ENCODE results near the gene MC1R. TPM values are rescaled to one million over a fixed set of nuclear protein-coding genes. Genes with fewer than 3 reads are reported as not detected.

Gene MC1R
- total and polyA plus RNA-seq, 5 experiments from 2014 or later, result 0.63 to 10.3 (median 10.2) TPM; not detected in 2

DNA sequence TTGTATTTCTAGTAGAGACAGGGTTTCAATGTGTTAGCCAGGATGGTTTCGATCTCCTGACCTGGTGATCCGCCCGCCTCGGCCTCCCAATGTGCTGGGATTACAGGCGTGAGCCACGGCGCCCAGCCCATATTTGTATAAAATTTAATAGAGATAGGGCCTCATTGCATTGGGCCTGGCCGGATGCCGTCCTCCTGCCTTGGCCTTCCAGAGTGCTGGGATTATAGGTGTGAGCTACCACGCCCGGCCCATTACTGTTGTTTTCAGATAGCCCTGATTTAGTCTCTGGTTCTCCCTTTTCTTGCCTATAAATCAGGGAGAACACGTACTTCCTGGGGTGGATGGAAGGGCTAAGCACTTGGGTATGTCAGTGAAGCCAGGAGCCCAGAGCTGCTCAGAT lies 33.4 kb downstream of the MC1R start:
- H3K4me3 Mint-ChIP-seq, result no peak overlapping the region
- DNase-seq, result peak in 1 of 10 donors; percentile 13
- no peak overlapping the region for H3K27ac Mint-ChIP-seq
- H3K27me3 Mint-ChIP-seq, result peaks cover 0 to 5% (median 0%) of the 10 kb centered on the region in 5 donors
- H3K9me3 Mint-ChIP-seq, result no peaks in the 10 kb centered on the region
- ATAC-seq, result no peak
- POLR2A ChIA-PET, result no interaction called here
- peaks cover 0 to 11% (median 0%) of the 10 kb centered on the region in 3 donors for H3K36me3 Mint-ChIP-seq
- H3K4me1 Mint-ChIP-seq, result peaks cover 3 to 52% (median 17%) of the 10 kb centered on the region in 4 donors

- ATAC-seq, result no peak
- H3K4me3 Mint-ChIP-seq, result no peak overlapping the region
Observed at GRCh38 chr16:89952551-89952950, 33.9 kb downstream of the MC1R start.

DNA sequence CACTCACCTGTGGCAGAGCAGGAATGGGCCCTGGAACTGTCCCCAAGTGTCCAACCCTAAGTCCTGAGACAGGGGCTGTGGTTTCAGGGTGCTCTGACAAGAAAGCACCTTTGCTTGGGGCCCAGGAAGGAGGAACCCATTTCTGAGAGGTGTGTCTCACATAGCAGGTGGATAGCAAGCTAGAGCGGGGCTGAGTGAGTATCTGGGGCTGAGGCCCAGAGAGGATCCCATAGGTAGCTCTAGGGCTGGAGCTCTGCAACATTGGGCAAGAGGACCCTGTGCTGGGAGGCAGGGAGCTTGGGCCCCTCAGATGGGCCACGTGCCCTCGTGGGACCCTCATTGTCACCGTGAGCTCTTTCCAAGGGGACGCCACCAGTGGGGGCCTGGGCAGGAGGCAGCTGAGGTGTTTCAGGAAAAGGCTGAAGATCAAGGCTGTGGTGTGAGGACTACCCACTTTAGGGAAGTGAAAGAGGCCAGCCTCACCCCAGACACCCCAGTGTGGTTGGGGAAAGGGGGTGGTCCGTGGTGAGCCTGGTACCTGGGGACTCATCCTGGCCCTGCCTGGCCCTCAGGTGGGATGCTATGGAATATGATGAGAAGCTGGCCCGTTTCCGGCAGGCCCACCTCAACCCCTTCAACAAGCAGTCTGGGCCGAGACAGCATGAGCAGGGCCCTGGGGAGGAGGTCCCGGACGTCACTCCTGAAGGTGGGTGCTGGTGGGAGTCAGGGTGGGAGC lies 35.2 kb downstream of the MC1R start:
- peak overlapping the region in 1 of 10 donors; percentile 19 for H3K4me3 Mint-ChIP-seq
- no peaks in the 10 kb centered on the region for H3K9me3 Mint-ChIP-seq
- peaks cover 0 to 15% (median 3%) of the 10 kb centered on the region in 3 donors for H3K36me3 Mint-ChIP-seq
- DNase-seq, result peak in 1 of 10 donors; percentile 52
- POLR2A ChIA-PET, result interaction anchor here (1.1 kb wide), 1 partner anchor 18 kb away, joined by 3 read pairs; no protein-coding TSS in a partner anchor
- no peaks in the 10 kb centered on the region for H3K27me3 Mint-ChIP-seq
- peaks cover 3 to 45% (median 7%) of the 10 kb centered on the region in 4 donors for H3K4me1 Mint-ChIP-seq
- no peak for ATAC-seq
- no peak overlapping the region for H3K27ac Mint-ChIP-seq

More at GRCh38 chr16:89952551-89952950, 33.9 kb downstream of the MC1R start:
- no peak for DNase-seq
- H3K4me1 Mint-ChIP-seq, result peaks cover 3 to 50% (median 14%) of the 10 kb centered on the region in 4 donors
- H3K9me3 Mint-ChIP-seq, result no peaks in the 10 kb centered on the region
- POLR2A ChIA-PET, result no interaction called here
- peaks cover 0 to under 1% (median 0%) of the 10 kb centered on the region in 5 donors for H3K27me3 Mint-ChIP-seq
- peaks cover 0 to 12% (median 0%) of the 10 kb centered on the region in 3 donors for H3K36me3 Mint-ChIP-seq
- H3K27ac Mint-ChIP-seq, result no peak overlapping the region

- ATAC-seq, result no peak
- H3K9me3 Mint-ChIP-seq, result no peaks in the 10 kb centered on the region
- no peak overlapping the region for H3K4me3 Mint-ChIP-seq
- no peak for DNase-seq
- no peak overlapping the region for H3K27ac Mint-ChIP-seq
- H3K36me3 Mint-ChIP-seq, result peaks cover 0 to 20% (median 4%) of the 10 kb centered on the region in 3 donors
- H3K27me3 Mint-ChIP-seq, result no peaks in the 10 kb centered on the region
- H3K4me1 Mint-ChIP-seq, result peaks cover 3 to 45% (median 7%) of the 10 kb centered on the region in 4 donors
- POLR2A ChIA-PET, result interaction anchor here (1.1 kb wide), 1 partner anchor 17 kb away, joined by 3 read pairs; no protein-coding TSS in a partner anchor
Observed at GRCh38 chr16:89954462-89954861, 35.8 kb downstream of the MC1R start.

DNA sequence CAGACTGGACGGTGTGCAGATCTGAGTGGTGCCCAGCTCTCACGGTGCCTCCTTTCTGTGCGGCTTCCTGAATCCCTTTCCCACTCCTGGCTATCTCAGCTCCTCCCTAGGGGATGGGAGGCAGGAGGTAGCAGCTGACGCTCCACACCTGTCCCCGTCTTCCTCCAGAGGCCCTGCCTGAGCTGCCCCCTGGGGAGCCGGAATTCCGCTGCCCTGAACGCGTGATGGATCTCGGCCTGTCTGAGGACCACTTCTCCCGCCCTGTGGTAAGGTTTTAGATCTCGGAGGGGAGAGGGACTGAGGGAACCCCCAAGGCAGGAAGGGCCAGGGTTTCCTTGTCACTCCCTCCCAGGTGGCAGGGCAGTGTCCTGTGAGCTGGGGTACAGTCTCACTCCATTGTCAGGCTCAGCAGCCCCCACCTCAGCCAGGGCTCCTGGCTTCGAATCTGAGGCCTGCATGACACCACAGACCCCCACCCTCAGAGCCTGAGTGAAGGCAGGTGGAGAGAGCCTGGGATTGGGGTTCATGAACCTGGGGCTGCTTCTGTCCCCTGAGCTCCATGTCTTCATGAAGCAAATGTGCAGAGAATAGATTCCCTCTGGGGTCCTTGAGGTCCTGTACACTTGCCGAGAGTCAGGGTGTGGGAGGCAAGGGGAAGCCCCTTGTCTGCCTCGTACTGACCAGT lies 36.5 kb downstream of the MC1R start:
- peak in 1 of 10 donors; percentile 41 for DNase-seq
- H3K36me3 Mint-ChIP-seq, result peaks cover 0 to 23% (median 4%) of the 10 kb centered on the region in 3 donors
- POLR2A ChIA-PET, result no interaction called here
- no peaks in the 10 kb centered on the region for H3K27me3 Mint-ChIP-seq
- H3K9me3 Mint-ChIP-seq, result no peaks in the 10 kb centered on the region
- H3K4me3 Mint-ChIP-seq, result no peak overlapping the region
- peak overlapping the region in 1 of 10 donors; percentile 32 for H3K27ac Mint-ChIP-seq
- ATAC-seq, result no peak
- H3K4me1 Mint-ChIP-seq, result peaks cover 0 to 40% (median 3%) of the 10 kb centered on the region in 4 donors

DNA sequence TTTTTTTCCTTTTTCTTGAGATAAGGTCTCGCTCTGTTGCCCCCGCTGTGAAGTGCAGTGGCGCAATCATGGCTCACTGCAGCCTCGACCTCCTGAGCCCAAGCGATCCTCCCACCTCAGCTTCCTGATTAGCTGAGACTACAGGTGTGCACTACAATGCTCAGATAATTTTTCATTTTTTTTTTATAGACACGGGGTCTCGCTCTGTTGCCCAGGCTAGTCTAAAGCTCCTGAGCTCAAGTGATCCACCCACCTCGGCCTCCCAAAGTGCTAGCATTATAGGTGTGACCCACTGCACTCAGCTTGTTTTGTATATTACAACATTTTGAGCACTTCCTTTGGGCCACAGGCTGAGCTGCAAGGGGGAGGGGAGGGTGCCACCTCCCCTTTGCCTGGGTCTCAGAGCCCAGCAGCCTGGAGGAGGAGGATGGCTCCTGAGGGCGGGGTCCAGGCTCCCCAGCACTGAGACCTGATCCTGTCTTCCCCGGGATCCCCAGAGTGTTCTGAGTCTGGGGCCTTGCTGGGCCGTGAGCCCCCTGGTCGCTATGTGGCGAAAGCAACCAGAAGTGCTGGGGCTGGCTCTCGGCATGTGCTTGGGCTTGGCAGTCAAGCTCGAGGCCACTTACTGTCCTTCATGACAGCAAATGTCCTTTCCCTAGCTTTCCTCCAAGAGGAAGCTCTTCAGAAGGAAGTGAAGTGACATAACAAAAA lies 38.0 kb downstream of the MC1R start:
- no peak for ATAC-seq
- peaks cover 0 to 27% (median 4%) of the 10 kb centered on the region in 3 donors for H3K36me3 Mint-ChIP-seq

GRCh38 chr16:89957216-89957785 lies 38.6 kb downstream of the MC1R start:
- Mint-ChIP-seq H3K9me3 (no peaks in the 10 kb centered on the region), H3K27ac (peak overlapping the region in 1 of 10 donors; percentile 62), H3K36me3 (peaks cover 0 to 27% (median 4%) of the 10 kb centered on the region in 3 donors), H3K4me3 (peak overlapping the region in 1 of 10 donors; percentile 32), H3K4me1 (peaks cover 0 to 32% (median under 1%) of the 10 kb centered on the region in 4 donors), H3K27me3 (no peaks in the 10 kb centered on the region)
- POLR2A ChIA-PET, result no interaction called here
- ATAC-seq (no peak), DNase-seq (peak in 1 of 10 donors; percentile 19)

More for the DNA sequence above, 38.0 kb downstream of the MC1R start:
- peak overlapping the region in 1 of 10 donors; percentile 62 for H3K27ac Mint-ChIP-seq
- peak overlapping the region in 1 of 10 donors; percentile 32 for H3K4me3 Mint-ChIP-seq
- no peaks in the 10 kb centered on the region for H3K9me3 Mint-ChIP-seq
- H3K27me3 Mint-ChIP-seq, result no peaks in the 10 kb centered on the region
- peak in 1 of 10 donors; percentile 9 for DNase-seq
- H3K4me1 Mint-ChIP-seq, result peaks cover 0 to 35% (median under 1%) of the 10 kb centered on the region in 4 donors
- POLR2A ChIA-PET, result no interaction called here

DNA sequence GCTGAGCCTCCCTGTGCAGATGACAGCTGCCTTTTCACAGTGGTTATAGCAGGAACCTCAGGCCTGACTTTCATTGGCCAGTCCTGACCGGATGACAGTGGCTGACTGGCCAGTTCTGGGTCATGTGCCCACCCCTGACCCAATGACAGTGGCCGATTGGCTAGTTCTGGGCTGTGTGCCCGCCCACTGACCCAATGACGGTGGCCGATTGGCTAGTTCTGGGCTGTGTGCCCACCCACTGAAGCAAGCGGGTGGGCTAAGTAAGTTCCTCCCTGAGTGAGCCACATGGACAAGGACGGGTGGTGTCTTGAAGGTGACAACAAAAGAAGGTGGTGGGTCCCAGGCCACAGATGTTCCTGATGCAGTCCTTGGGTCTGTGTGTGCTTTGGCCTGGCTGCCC lies 39.4 kb downstream of the MC1R start:
- Mint-ChIP-seq H3K4me3 (no peak overlapping the region), H3K27ac (no peak overlapping the region), H3K9me3 (no peaks in the 10 kb centered on the region), H3K4me1 (peaks cover 0 to 31% (median under 1%) of the 10 kb centered on the region in 4 donors), H3K36me3 (peaks cover 0 to 27% (median 4%) of the 10 kb centered on the region in 3 donors), H3K27me3 (no peaks in the 10 kb centered on the region)
- DNase-seq (peak in 1 of 10 donors; percentile 38), ATAC-seq (no peak)
- POLR2A ChIA-PET, result no interaction called here

DNA sequence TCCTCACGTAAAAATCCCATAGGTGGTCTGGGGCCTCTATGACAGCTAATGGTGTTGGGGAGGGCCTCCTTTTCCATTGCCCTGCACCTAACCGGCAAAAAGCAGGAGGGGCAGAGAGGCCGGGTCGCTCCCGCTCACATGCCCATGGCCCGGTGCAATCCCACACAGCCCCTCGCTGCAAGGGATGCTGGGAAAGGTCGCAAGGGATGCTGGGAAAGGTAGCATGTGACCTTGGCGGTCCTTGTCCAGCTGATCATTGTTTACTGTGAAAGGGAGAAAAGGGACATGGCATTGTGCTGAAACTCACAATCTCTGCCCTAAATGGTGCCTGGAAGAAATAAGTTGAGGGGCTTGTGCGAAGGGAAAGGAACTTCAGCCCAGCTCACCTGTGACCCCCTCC lies 39.9 kb downstream of the MC1R start:
- no peak for DNase-seq
- H3K27me3 Mint-ChIP-seq, result no peaks in the 10 kb centered on the region
- H3K9me3 Mint-ChIP-seq, result no peaks in the 10 kb centered on the region
- POLR2A ChIA-PET, result no interaction called here
- H3K27ac Mint-ChIP-seq, result peak overlapping the region in 2 of 10 donors; percentile 47 to 61
- H3K4me1 Mint-ChIP-seq, result peaks cover 0 to 26% (median 1%) of the 10 kb centered on the region in 4 donors
- no peak overlapping the region for H3K4me3 Mint-ChIP-seq
- no peak for ATAC-seq
- peaks cover 0 to 28% (median 4%) of the 10 kb centered on the region in 3 donors for H3K36me3 Mint-ChIP-seq

DNA sequence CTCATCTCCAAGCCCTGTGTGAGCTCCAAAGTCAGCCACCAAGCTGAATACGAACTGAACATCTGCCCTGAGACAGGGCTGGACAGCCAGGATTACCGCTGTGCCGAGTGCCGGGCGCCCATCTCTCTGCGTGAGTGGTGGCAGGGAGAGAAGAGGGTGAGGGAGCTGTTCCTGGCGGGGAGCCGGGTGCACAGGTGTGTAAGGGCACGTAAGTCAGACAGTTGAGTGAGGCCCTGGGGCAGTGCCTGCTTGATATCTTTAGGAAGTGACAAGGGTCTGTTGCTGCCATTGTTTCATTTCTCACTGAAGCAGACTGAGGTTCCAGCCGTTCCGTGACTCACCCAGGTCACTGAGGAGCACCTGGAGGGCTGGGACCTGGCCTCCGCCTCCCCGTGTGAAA lies 42.3 kb downstream of the MC1R start:
- Mint-ChIP-seq H3K4me3 (no peak overlapping the region), H3K9me3 (no peaks in the 10 kb centered on the region), H3K27me3 (no peaks in the 10 kb centered on the region), H3K36me3 (peaks cover 0 to 23% (median 4%) of the 10 kb centered on the region in 3 donors), H3K27ac (no peak overlapping the region), H3K4me1 (peaks cover 0 to 10% (median under 1%) of the 10 kb centered on the region in 4 donors)
- POLR2A ChIA-PET, result interaction anchor here (1.1 kb wide), 1 partner anchor 14 kb away, joined by 4 read pairs; no protein-coding TSS in a partner anchor
- ATAC-seq, result no peak
- DNase-seq, result no peak

GRCh38 chr16:89961920-89962319 lies 43.3 kb downstream of the MC1R start:
- DNase-seq (no peak), ATAC-seq (no peak)
- peaks cover 0 to 19% (median 4%) of the 10 kb centered on the region in 3 donors for H3K36me3 Mint-ChIP-seq
- H3K4me1 Mint-ChIP-seq, result peaks cover 0 to 6% (median under 1%) of the 10 kb centered on the region in 4 donors
- H3K27me3 Mint-ChIP-seq, result no peaks in the 10 kb centered on the region
- H3K4me3 Mint-ChIP-seq, result no peak overlapping the region
- H3K27ac Mint-ChIP-seq, result no peak overlapping the region
- POLR2A ChIA-PET, result no interaction called here
- no peaks in the 10 kb centered on the region for H3K9me3 Mint-ChIP-seq
